Small intestine (tissue), 7 donors: Measurements from ENCODE around the gene DIMT1. TPM values are rescaled to one million over a fixed set of nuclear protein-coding genes. Genes with fewer than 3 reads are reported as not detected.
A peak's percentile ranks its signal among the peaks of the same experiment; 100 is the strongest.

Source experiments
- DNase-seq, 2 donors: peaks; one replicate each; pipeline versions ENCODE4 v3.0.0 to v3.0.0-alpha.2; 2013
- FAIRE-seq: peaks from 2 replicates; lab custom pipeline; 2012; peaks lifted over from hg19 to GRCh38; lab: Jason Lieb, UNC
- H3K27ac ChIP-seq, 3 donors: one replicate each; pipeline ENCODE4 v1.5.1; 2013; ENCODE audit warnings: low read length in 2 of 3, mild to moderate bottlenecking in 2 of 3, control low read depth in 1 of 3, inconsistent platforms in 1 of 3, low read depth in 1 of 3, moderate library complexity in 1 of 3
- H3K27me3 ChIP-seq, 3 donors: one replicate each; pipeline ENCODE4 v1.6.1; 2013; ENCODE audit warnings: low read length in 3 of 3, inconsistent platforms in 1 of 3; ENCODE audit not compliant: control insufficient read depth in 3 of 3, insufficient read depth in 3 of 3
- H3K36me3 ChIP-seq, 3 donors: one replicate each; pipeline ENCODE4 v1.6.1; 2013; ENCODE audit warnings: low read length in 3 of 3, inconsistent platforms in 1 of 3, low read depth in 1 of 3, mild to moderate bottlenecking in 1 of 3, moderate library complexity in 1 of 3; ENCODE audit not compliant: control insufficient read depth in 3 of 3, insufficient read depth in 2 of 3
- H3K4me1 ChIP-seq, 3 donors: one replicate each; pipeline ENCODE4 v1.6.1; 2013; ENCODE audit warnings: low read length in 2 of 3, inconsistent platforms in 1 of 3, low read depth in 1 of 3, mild to moderate bottlenecking in 1 of 3, moderate library complexity in 1 of 3; ENCODE audit not compliant: control insufficient read depth in 3 of 3, insufficient read depth in 2 of 3
- H3K4me3 ChIP-seq, 3 donors: one replicate each; pipeline ENCODE4 v1.5.1; 2013; ENCODE audit warnings: low read length in 3 of 3, control low read depth in 1 of 3, inconsistent platforms in 1 of 3, low read depth in 1 of 3, mild to moderate bottlenecking in 1 of 3, moderate library complexity in 1 of 3
- H3K9me3 ChIP-seq, 2 donors: one replicate each; pipeline ENCODE4 v1.6.1; 2013; ENCODE audit warnings: low read depth in 1 of 2, low read length in 1 of 2; ENCODE audit not compliant: control insufficient read depth in 2 of 2, insufficient read depth in 1 of 2
- WGBS, 3 donors: extraction: QIAGEN DNeasy Blood & Tissue Kit; methylation state at CpG; one replicate each; pipeline ENCODE4 v1.1.7; 2013; 5-methylcytosine and 5-hydroxymethylcytosine counted together
- polyA plus RNA-seq, 4 donors: library from polyadenylated mRNA; stranded (reverse) in 3 of 4; unstranded in 1 of 4; fragments of 200-250 nt in 3 of 4; fragments of 120-200 nt in 1 of 4; gene quantifications; one replicate each; pipeline versions ENCODE4 v1.2.1 to v1.2.3, GENCODE V29; 2013
- donor health status: healthy with polysubstance abuse.
- donor health status: control.
- donor health status: control.
- donor health status: Bipolar disorder and iron deficiency.
- donor health status: healthy.

The DIMT1 gene
- polyA plus RNA-seq, 4 donors: 4.9 to 23.7 (median 12.3) TPM

- Histone ChIP-seq H3K4me3 (no peak overlapping the region), H3K36me3 (peaks cover 0 to 2% (median 0%) of the 10 kb centered on the region in 3 donors), H3K4me1 (no peaks in the 10 kb centered on the region), H3K9me3 (no peaks in the 10 kb centered on the region), H3K27me3 (no peaks in the 10 kb centered on the region), H3K27ac (no peak overlapping the region)
- FAIRE-seq (no peak), DNase-seq (no peak)
- WGBS, 3 donors: 91 to 97% (median 91%) methylated on average over 3 of the region's 3 CpGs
Observed at GRCh38 chr5:62419609-62420008, 15.9 kb upstream of the DIMT1 start.

GRCh38 chr5:62418462-62419076 is 14.9 kb upstream of the DIMT1 start:
- no peak for FAIRE-seq
- WGBS, 3 donors: 89 to 91% (median 90%) methylated on average over 4 of the region's 4 CpGs
- Histone ChIP-seq H3K4me1 (peaks cover 0 to 6% (median 0%) of the 10 kb centered on the region in 3 donors), H3K9me3 (no peaks in the 10 kb centered on the region), H3K36me3 (peaks cover 0 to 2% (median 0%) of the 10 kb centered on the region in 3 donors), H3K27ac (no peak overlapping the region), H3K27me3 (no peaks in the 10 kb centered on the region), H3K4me3 (no peak overlapping the region)
- no peak for DNase-seq

GRCh38 chr5:62413711-62414110 is 10.0 kb upstream of the DIMT1 start:
- Histone ChIP-seq H3K36me3 (peaks cover 0 to 2% (median 0%) of the 10 kb centered on the region in 3 donors), H3K27me3 (no peaks in the 10 kb centered on the region), H3K4me3 (peak overlapping the region in 1 of 3 donors; percentile 84), H3K27ac (no peak overlapping the region), H3K9me3 (no peaks in the 10 kb centered on the region), H3K4me1 (peaks cover 0 to 12% (median 4%) of the 10 kb centered on the region in 3 donors)
- FAIRE-seq: no peak
- DNase-seq: no peak
- 50 to 54% (median 51%) methylated on average over 3 of the region's 3 CpGs for WGBS, 3 donors

- no peak for FAIRE-seq
Observed at GRCh38 chr5:62412549-62413329, 9.0 kb upstream of the DIMT1 start, which contains the start of gene IPO11. IPO11 (plus strand) TSS chr5:62412763; CDS start chr5:62437280, 24,517 bp downstream.

GRCh38 chr5:62395210-62395950 is 8.3 kb downstream of the DIMT1 start:
- 83 to 84% (median 84%) methylated on average over 5 of the region's 5 CpGs for WGBS, 3 donors
- FAIRE-seq (no peak), DNase-seq (no peak)
- Histone ChIP-seq H3K4me3 (no peak overlapping the region), H3K9me3 (no peaks in the 10 kb centered on the region), H3K4me1 (no peaks in the 10 kb centered on the region), H3K27me3 (no peaks in the 10 kb centered on the region), H3K27ac (no peak overlapping the region), H3K36me3 (peaks cover 4 to 26% (median 7%) of the 10 kb centered on the region in 3 donors)

More at GRCh38 chr5:62412549-62413329, 9.0 kb upstream of the DIMT1 start, which contains the start of gene IPO11:
- 0% methylated on average over 65 to 66 of the region's 66 CpGs for WGBS, 3 donors
- Histone ChIP-seq H3K4me1 (peaks cover 0 to 12% (median 4%) of the 10 kb centered on the region in 3 donors), H3K4me3 (peak within 1 kb of the TSS; percentile 69 to 84 (median 75)), H3K9me3 (peaks cover 0 to 5% of the 10 kb centered on the region in 2 donors), H3K27ac (peak within 1 kb of the TSS; percentile 35 to 77 (median 56)), H3K36me3 (no peaks in the 10 kb centered on the region), H3K27me3 (no peaks in the 10 kb centered on the region)
- DNase-seq: peak; percentile 99 to 100

GRCh38 chr5:62386824-62387223 is 16.9 kb downstream of the DIMT1 start:
- H3K9me3 ChIP-seq: no peaks in the 10 kb centered on the region
- no peak overlapping the region for H3K4me3 ChIP-seq
- peaks cover 0 to 19% (median 14%) of the 10 kb centered on the region in 3 donors for H3K36me3 ChIP-seq
- FAIRE-seq (no peak), DNase-seq (peak in 1 of 2 donors; percentile 10)
- no peaks in the 10 kb centered on the region for H3K4me1 ChIP-seq
- no peak overlapping the region for H3K27ac ChIP-seq
- H3K27me3 ChIP-seq: no peaks in the 10 kb centered on the region

GRCh38 chr5:62385816-62386400 is 17.8 kb downstream of the DIMT1 start:
- Histone ChIP-seq H3K9me3 (no peaks in the 10 kb centered on the region), H3K27ac (no peak overlapping the region), H3K4me3 (no peak overlapping the region), H3K4me1 (no peaks in the 10 kb centered on the region), H3K27me3 (no peaks in the 10 kb centered on the region), H3K36me3 (peaks cover 0 to 24% (median 14%) of the 10 kb centered on the region in 3 donors)
- no peak for FAIRE-seq
- no peak for DNase-seq
- WGBS, 3 donors: 94% methylated on average over 2 of the region's 2 CpGs

GRCh38 chr5:62385131-62385530 is 18.6 kb downstream of the DIMT1 start:
- H3K36me3 ChIP-seq: peaks cover 2 to 24% (median 18%) of the 10 kb centered on the region in 3 donors
- no peaks in the 10 kb centered on the region for H3K27me3 ChIP-seq
- H3K4me1 ChIP-seq: no peaks in the 10 kb centered on the region
- DNase-seq: no peak
- no peak overlapping the region for H3K4me3 ChIP-seq
- WGBS, 3 donors: 76 to 89% (median 88%) methylated on average over 4 of the region's 4 CpGs
- no peaks in the 10 kb centered on the region for H3K9me3 ChIP-seq
- no peak overlapping the region for H3K27ac ChIP-seq
- no peak for FAIRE-seq
